Adrenal gland (tissue), 5 donors: ENCODE data around the gene MAD1L1.
"Not testable (repeated sequence)": the region's sequence is repeated elsewhere in the genome, so short reads cannot be mapped to it uniquely, and the experiment has no call there.

Experiments used
- POLR2A ChIP-seq, 2 donors: fragments of 450-650 bp; IDR thresholded peaks; one replicate each; pipeline ENCODE4 v1.6.1; 2017; ENCODE audit warnings: antibody characterized with exemption in 2 of 2, mild to moderate bottlenecking in 2 of 2, moderate library complexity in 1 of 2
- TF ChIP-seq, protein P1 (sequence below), 6 experiments: fragments of 450-650 bp in 4 of 6; fragments of 200-600 bp in 2 of 6; sonication (generic) in 1 of 6; IDR thresholded peaks; 1 replicate in 5 of 6; 2 replicates in 1 of 6; pipeline versions ENCODE4 v1.5.1 to v1.8.0; 2016 to 2021; ENCODE audit warnings: antibody characterized with exemption in 6 of 6, mild to moderate bottlenecking in 2 of 6, moderate library complexity in 1 of 6
- donor health status: DM: no; HTN: no; CAD: no.

DNA sequence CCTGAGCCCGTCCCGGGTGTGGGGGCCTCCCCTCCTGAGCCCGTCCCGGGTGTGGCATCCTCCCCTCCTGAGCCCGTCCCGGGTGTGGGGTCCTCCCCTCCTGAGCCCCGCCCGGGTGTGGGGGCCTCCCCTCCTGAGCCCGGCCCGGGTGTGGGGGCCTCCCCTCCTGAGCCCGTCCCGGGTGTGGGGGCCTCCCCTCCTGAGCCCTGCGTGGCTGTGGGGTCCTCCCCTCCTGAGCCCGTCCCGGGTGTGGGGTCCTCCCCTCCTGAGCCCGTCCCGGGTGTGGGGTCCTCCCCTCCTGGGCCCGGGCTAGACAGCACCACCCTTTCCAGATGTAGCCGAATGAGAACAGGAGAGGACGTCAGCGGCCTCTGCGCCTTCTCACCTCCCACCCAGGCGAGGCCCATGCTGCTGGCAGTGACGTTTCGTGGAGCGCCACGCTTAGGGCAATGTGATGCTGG, 405.2 kb downstream of the MAD1L1 start:
- TF ChIP-seq POLR2A (IDR thresholded peaks at IDR 0.05), result not testable (repeated sequence)
- TF ChIP-seq, protein P1, sequence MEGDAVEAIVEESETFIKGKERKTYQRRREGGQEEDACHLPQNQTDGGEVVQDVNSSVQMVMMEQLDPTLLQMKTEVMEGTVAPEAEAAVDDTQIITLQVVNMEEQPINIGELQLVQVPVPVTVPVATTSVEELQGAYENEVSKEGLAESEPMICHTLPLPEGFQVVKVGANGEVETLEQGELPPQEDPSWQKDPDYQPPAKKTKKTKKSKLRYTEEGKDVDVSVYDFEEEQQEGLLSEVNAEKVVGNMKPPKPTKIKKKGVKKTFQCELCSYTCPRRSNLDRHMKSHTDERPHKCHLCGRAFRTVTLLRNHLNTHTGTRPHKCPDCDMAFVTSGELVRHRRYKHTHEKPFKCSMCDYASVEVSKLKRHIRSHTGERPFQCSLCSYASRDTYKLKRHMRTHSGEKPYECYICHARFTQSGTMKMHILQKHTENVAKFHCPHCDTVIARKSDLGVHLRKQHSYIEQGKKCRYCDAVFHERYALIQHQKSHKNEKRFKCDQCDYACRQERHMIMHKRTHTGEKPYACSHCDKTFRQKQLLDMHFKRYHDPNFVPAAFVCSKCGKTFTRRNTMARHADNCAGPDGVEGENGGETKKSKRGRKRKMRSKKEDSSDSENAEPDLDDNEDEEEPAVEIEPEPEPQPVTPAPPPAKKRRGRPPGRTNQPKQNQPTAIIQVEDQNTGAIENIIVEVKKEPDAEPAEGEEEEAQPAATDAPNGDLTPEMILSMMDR (IDR thresholded peaks at IDR 0.05), result not testable (repeated sequence)
